ENCODE results near the gene ALDH1A1.

The ALDH1A1 gene

GRCh38 chr9:72979405-72980100, 26.7 kb upstream of the ALDH1A1 start:
- no peak for DNase-seq (ENCODE audit: low read depth)

DNA sequence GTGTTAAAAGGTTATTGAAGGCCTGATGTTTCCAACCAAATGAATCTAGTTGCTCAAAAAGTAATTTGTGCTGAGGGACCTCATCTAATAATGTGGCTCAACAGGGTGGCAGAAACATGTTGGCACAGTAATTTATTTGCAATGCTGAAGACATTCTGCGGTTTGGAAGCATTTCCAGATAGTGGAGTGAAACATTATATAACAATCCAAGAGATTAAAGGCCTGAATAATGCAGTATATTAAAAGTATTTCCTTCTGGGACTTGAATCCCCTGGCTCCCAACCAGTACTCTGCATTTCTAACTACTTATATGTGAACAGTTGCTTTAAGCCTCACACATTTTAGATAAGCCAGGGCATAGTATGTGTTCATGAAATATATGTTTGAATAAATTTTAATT, 25.9 kb upstream of the ALDH1A1 start:
- DNase-seq (ENCODE audit: low read depth): no peak

DNA sequence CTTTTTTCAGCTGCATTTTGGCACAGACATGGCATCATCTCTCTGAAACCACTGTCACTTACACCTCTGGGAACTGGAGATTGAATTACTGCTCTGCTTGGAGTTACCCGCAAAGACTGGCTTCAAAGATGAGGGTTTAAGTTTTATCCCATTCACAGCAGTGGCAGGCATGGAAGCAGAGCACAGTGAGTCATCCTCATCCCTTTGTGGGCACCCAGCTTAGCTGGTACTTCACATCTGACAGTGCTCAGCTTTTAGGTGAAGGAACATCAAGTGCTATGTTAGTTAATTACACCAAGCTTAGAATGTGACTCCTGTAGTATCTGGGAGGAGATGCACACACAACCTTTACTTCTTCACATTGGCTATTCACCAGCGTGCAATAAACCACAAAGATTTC, 24.8 kb upstream of the ALDH1A1 start:
- no peak for DNase-seq (ENCODE audit: low read depth)

- no peak for DNase-seq (ENCODE audit: low read depth)
Measured at GRCh38 chr9:72974501-72974900, 21.6 kb upstream of the ALDH1A1 start.

- no peak for DNase-seq (ENCODE audit: low read depth)
Measured at GRCh38 chr9:72972636-72973035, 19.8 kb upstream of the ALDH1A1 start.

GRCh38 chr9:72971411-72971810, 18.6 kb upstream of the ALDH1A1 start:
- no peak for DNase-seq (ENCODE audit: low read depth)

DNA sequence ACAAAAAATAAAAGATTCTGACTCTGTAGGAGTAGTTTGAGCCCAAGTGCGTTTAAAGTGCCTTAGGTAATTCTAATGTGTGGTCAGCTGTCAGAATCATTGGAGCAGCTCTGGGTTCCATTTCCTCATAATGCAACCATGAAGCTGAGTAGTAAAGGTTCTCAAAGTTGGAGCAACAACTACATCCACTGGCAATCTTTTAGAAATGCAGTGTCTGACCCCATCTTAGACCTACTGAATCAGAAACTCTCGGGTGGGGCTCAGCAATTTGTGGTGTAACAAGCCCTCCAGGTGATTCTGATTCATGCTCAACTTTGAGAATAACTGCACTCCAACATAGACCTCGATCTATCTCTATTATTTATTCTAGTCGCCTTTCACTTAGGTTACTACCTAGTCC, 7.6 kb upstream of the ALDH1A1 start:
- DNase-seq (ENCODE audit: low read depth): no peak

DNA sequence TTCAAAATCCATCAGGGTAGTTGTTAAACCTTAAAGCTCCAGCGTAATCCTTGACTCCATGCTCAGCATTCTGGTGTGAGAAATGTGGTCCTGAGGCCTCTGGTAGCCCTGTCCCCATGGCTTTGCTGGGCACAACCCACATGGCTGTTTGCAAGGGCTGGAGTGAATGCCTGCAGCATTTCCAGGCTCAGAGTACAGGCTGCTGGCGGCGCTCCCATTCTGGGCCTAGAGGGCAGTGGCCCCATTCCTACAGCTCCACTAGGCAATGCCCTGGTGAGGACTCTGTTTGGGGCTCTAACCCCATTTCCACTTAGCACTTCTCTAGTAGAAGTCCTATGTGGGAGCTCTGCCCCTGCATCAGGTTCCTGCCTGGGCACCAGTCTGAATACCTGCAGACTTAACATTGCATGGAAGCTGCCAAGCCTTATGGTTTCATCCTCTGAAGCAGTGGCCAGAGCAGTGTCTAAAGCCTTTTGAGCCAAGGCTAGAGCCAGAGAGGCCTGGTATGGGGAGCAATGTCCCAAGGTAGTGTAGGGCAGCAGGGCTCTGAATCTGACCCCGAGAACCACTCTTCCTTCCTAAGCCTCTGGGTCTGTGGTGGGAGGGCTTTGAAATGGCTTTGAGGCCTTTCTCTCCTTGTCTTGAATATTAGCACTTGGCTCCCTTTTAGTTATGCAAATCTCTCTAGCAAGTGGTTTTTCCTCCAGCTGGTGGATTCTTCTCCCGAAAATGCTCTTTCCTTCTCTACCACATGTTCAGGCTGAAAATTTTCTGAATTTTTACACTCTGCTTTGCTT, 5.8 kb upstream of the ALDH1A1 start:
- DNase-seq (ENCODE audit: low read depth): no peak

DNA sequence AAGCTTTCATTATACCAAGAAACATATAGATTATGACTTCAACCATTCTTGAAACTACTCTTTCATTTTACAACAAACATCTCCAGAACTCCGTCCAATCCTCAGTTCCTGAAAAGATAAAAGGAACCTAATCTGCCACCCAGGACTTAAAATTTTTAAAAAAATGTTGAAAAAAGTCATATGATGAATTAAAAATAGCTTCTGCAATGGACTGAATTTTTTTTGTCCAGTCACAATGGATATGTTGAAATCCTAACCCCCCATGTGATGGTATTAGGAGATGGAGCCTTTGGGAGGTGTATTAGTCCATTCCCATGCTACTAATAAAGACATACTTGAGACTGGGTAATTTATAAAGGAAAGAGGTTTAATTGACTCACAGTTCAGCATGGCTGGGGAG, 2.7 kb upstream of the ALDH1A1 start:
- no peak for DNase-seq (ENCODE audit: low read depth)

GRCh38 chr9:72955126-72955455, 2.2 kb upstream of the ALDH1A1 start:
- DNase-seq (ENCODE audit: low read depth): no peak

DNA sequence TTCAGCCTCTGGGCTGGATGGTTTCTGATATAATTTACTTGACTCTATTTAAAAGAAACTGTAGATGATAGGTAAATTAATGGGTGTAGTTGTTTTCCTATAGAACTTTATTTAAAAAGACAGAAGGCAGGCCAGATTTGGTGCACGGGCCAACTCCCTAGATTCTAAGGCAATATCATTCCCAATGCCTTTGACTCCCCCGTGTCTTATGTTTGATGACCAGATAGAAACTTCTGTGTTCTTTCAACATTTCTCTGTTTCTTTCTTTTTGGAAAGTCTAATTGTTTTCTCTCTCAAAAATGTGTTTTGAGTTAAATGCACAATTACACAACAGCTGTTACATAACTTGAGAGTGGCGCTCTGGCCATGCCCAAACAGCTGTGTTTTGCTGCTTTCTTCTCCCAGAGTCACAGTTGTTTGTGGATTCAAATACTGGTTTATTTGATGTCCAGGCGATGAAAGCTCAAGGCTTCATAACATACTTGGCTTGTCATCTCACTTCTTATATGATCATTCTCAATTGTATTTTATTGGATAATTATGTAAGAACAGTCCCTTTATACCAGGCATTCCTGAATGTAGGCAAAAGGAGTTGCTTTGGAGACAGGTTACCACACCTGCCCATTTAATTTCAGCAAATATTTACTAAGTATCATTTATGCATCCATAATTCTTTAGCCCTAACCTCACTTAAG, 1.7 kb upstream of the ALDH1A1 start:
- DNase-seq (ENCODE audit: low read depth): no peak

- DNase-seq (ENCODE audit: low read depth): no peak
Measured at GRCh38 chr9:72952381-72952690, 517 bp downstream of the ALDH1A1 start.

GRCh38 chr9:72951520-72952380, 1.1 kb downstream of the ALDH1A1 start:
- no peak for DNase-seq (ENCODE audit: low read depth)

GRCh38 chr9:72950875-72951442, 1.9 kb downstream of the ALDH1A1 start:
- DNase-seq (ENCODE audit: low read depth): no peak

DNA sequence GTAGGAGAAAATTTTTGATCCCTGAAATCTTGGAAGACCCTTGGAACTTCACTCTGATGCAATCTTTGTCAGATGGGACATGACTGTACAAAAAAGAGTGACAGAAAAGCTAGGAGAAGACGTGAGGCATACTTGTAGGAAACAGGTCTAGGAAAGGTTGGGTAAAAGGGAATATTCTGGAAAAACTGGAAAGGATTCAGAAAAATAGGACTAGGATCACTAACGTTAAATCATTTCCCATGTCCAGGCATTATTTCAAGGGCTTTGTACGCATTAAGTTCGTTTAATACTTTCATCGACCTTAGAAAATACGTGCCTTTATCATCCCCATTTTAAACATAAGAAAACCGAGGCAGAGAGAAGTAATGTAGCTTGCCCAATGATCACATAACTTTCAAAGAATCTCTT, 2.9 kb downstream of the ALDH1A1 start:
- DNase-seq (ENCODE audit: low read depth): no peak

DNA sequence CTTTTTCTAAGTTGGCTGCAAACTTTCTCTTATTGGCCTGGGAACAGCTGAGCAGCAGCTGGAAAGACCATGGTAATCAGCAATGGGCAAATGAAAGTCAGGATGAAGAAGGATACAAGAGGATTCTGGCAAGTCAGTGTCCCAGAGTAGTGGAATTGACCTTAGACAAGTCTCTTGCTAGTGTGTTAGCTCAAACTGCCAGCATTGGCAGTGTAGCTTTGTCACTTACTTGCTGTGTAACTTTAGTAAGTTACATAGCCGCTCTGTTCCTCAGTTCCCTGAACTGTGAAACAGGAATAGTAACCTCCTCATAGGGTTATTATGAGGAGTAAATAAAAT, 3.6 kb downstream of the ALDH1A1 start:
- no peak for DNase-seq (ENCODE audit: low read depth)

DNA sequence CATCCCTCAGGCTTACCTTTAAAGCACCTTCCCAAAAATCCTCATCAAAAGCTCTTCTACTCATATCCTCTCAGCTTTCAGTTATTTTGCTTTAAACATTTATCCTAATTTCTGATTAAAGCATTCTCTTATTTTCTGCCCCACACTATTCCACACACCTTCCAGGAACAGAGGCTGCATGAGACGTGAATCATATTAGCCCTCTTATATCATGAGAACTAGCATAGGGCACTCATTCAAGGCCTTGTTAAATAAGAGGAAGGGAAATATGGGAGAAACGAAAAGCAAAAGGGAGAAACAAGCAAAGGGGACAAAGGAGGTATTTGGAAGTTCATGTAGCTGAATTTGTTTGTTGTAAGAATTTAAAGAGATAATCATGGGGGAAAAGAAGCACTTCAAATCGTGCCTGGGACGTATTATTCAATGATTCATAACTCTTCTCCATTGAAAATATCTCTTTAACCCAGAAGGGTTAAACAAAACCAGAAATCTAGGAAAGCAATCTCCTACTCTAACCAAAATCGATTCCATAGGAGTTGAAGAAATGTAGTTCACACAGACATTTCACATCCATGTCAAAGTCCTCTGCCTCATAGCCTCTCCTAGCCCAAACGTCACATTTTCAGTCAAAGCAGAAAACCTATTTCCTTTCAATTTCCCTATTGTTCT, 4.1 kb downstream of the ALDH1A1 start:
- no peak for DNase-seq (ENCODE audit: low read depth)

GRCh38 chr9:72947984-72948465, 4.8 kb downstream of the ALDH1A1 start:
- no peak for DNase-seq (ENCODE audit: low read depth)

GRCh38 chr9:72946821-72947220, 6.0 kb downstream of the ALDH1A1 start:
- no peak for DNase-seq (ENCODE audit: low read depth)

DNA sequence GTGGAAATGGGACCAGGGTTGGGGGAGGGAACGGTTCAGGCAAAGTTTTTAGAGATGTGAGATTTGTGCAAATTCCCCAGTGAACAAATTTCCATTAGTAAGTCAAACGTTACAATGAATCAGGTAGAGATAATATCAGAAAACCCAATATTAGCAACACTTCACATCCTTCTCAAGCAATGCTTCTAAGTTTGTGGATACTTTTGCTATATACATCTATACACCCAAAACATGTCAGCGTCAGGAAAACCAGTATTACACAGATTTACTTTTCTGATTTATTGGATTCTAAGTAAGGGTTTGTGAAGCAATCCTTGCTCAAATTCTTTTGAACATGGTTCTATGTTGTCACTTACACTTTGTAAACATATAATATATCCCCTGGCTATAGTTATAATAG, 6.5 kb downstream of the ALDH1A1 start:
- no peak for DNase-seq (ENCODE audit: low read depth)

- no peak for DNase-seq (ENCODE audit: low read depth)
Measured at GRCh38 chr9:72945391-72945790, 7.5 kb downstream of the ALDH1A1 start.

All from stimulated activated CD8-positive, alpha-beta memory T cell treated with anti-CD3 and anti-CD28 coated beads, Interleukin-15, amount 100 ng/mL, for 1 hour (primary cell).